IPS-11a (cell line): ENCODE measurements around the gene EXOSC5.
"Not testable (repeated sequence)": the region's sequence is repeated elsewhere in the genome, so short reads cannot be mapped to it uniquely, and the experiment has no call there.

Source experiments
- H3K4me3 ChIP-seq: one replicate; pipeline ENCODE4 v1.5.1; 2013; ENCODE audit warnings: low read depth, low read length, control low read depth

Gene EXOSC5

GRCh38 chr19:41351339-41352245 is 45.6 kb downstream of the EXOSC5 start:
- H3K4me3 ChIP-seq, result peak overlapping the region; percentile 65

GRCh38 chr19:41350735-41351338 is 46.3 kb downstream of the EXOSC5 start:
- peak overlapping the region; percentile 65 for H3K4me3 ChIP-seq

GRCh38 chr19:41346916-41347315 is 50.2 kb downstream of the EXOSC5 start:
- not testable (repeated sequence) for H3K4me3 ChIP-seq

- no peak overlapping the region for H3K4me3 ChIP-seq
Measured at GRCh38 chr19:41344162-41344561, 53.0 kb downstream of the EXOSC5 start.

- H3K4me3 ChIP-seq, result no peak overlapping the region
Measured at GRCh38 chr19:41341669-41342490, 55.3 kb downstream of the EXOSC5 start.

- no peak overlapping the region for H3K4me3 ChIP-seq
Measured at GRCh38 chr19:41339936-41340335, 57.2 kb downstream of the EXOSC5 start.
